ENCODE data around the gene KIF23.

GRCh38 chr15:69434679-69435078, 20.5 kb downstream of the KIF23 start:
- TF ChIP-seq CTCF (conservative IDR thresholded peaks at IDR 0.05; ENCODE audit: low read depth in 2 of 2) (no peak), CREB1 (CRISPR knock-in tag; IDR thresholded peaks at IDR 0.05; ENCODE audit: low read depth) (no peak), EZH2phosphoT487 (IDR thresholded peaks at IDR 0.05; ENCODE audit: unreplicated experiment) (no peak), POLR2AphosphoS5 (IDR thresholded peaks at IDR 0.05; ENCODE audit: low read depth) (no peak), REST (IDR thresholded peaks at IDR 0.05; ENCODE audit: unreplicated experiment) (no peak), EZH2 (IDR thresholded peaks at IDR 0.05; ENCODE audit: low read depth, unreplicated experiment) (no peak), JUNB (IDR thresholded peaks at IDR 0.05; ENCODE audit: unreplicated experiment) (no peak)

Data from GM23338 (cell line).